Heart left ventricle (tissue), 16 donors: ENCODE results near the gene ITPR2. TPM values are rescaled to one million over a fixed set of nuclear protein-coding genes. Genes with fewer than 3 reads are reported as not detected.

ENCODE experiments used
- ATAC-seq, 4 donors: fragments of 200-7000 bp; cut with Tn5 transposase; one replicate each; pipeline ENCODE4 v1.9.1; 2020 to 2022; ENCODE audit warnings: moderate library complexity in 4 of 4, mild to moderate bottlenecking in 3 of 4, moderate number of reproducible peaks in 1 of 4
- DNase-seq, 5 donors: peaks; one replicate each; pipeline ENCODE4 v3.0.0-alpha.2; 2020
- H3K27ac ChIP-seq, 12 donors: fragments of 200-600 bp; sonication (generic) in 4 of 12; one replicate each; pipeline versions ENCODE4 v1.5.0 to v1.8.0; 2016 to 2022; ENCODE audit warnings: mild to moderate bottlenecking in 2 of 12
- H3K27me3 ChIP-seq, 9 donors: fragments of 200-600 bp; sonication (generic) in 2 of 9; one replicate each; pipeline versions ENCODE4 v1.5.1 to v1.8.0; 2016 to 2022; ENCODE audit warnings: mild to moderate bottlenecking in 3 of 9
- H3K36me3 ChIP-seq, 9 donors: fragments of 200-600 bp; sonication (generic) in 2 of 9; one replicate each; pipeline versions ENCODE4 v1.5.0 to v1.8.0; 2018 to 2022; ENCODE audit warnings: mild to moderate bottlenecking in 2 of 9
- H3K4me1 ChIP-seq, 12 donors: fragments of 200-600 bp; sonication (generic) in 4 of 12; one replicate each; pipeline versions ENCODE4 v1.5.0 to v1.8.0; 2016 to 2022; ENCODE audit warnings: mild to moderate bottlenecking in 3 of 12
- H3K4me3 ChIP-seq, 12 donors: fragments of 200-600 bp; sonication (generic) in 4 of 12; one replicate each; pipeline versions ENCODE4 v1.5.0 to v1.8.0; 2017 to 2022; ENCODE audit warnings: mild to moderate bottlenecking in 9 of 12, moderate library complexity in 4 of 12
- H3K9me3 ChIP-seq, 12 donors: fragments of 200-600 bp; sonication (generic) in 4 of 12; one replicate each; pipeline versions ENCODE4 v1.5.0 to v1.8.0; 2016 to 2022; ENCODE audit warnings: mild to moderate bottlenecking in 1 of 12
- CTCF ChIP-seq, 12 donors: fragments of 200-600 bp; sonication (generic) in 4 of 12; IDR thresholded peaks; one replicate each; pipeline versions ENCODE4 v1.5.0 to v1.8.0; 2018 to 2022; ENCODE audit warnings: antibody characterized with exemption in 12 of 12, mild to moderate bottlenecking in 5 of 12
- POLR2A ChIP-seq, 2 donors: fragments of 450-650 bp; IDR thresholded peaks; one replicate each; pipeline ENCODE4 v1.6.1; 2017; ENCODE audit warnings: antibody characterized with exemption in 2 of 2, mild to moderate bottlenecking in 2 of 2, moderate library complexity in 2 of 2
- WGBS, 4 donors: extraction: QIAGEN DNeasy Blood & Tissue Kit in 2 of 4; methylation state at CpG; one replicate each; pipeline versions ENCODE4 v1.1.5 to v1.1.7; 2013 to 2018; 5-methylcytosine and 5-hydroxymethylcytosine counted together
- intact Hi-C, 10 donors: fragments of 100-400 bp; cut with DNase I; formaldehyde crosslinking; loops; one replicate each; pipeline versions ENCODE4 v1.11.1 to v1.14.2; 2022
- polyA plus RNA-seq, 2 donors: library from polyadenylated mRNA; stranded (reverse); fragments of 200-250 nt; gene quantifications; one replicate each; pipeline ENCODE4 v1.2.3, GENCODE V29; 2013
- total RNA-seq, 9 donors: library from RNA; depleted of rRNA in 2 of 9; stranded (reverse); fragments of >200 nt in 2 of 9; fragmentation: NEBNext Ultra II Directional in 3 of 9; extraction: Animal tissue kit (Norgen Biotek cat#: 25700) in 3 of 9; gene quantifications; one replicate each; pipeline versions ENCODE4 v1.1.0 to v1.2.4, GENCODE V29; 2016 to 2023
- donor health status: ischemic (EF 13 %, LVEDD 7.1; RV severe dilation, severe dysfunction).
- donor health status: healthy with polysubstance abuse.
- donor health status: DM: no; HTN: yes; CAD: no.
- donor health status: DM: no; HTN: no; CAD: no.
- donor health status: ischemic (EF 25% LVEDD 6.9; RV normal size, moderate dysfunction).
- donor health status: ischemic (EF 25% LVEDD 5.7; RV mildly dilated, moderate dysfunction).
- donor health status: healthy.
- donor health status: DM: yes; HTN: yes; CAD: no.
- donor health status: ischemic (EF 35%, LVEDD 5.7; RV mildly dilated, moderate dysfunction).
- donor health status: nonischemic (EF 11% LVEDD 7.7; RV severe dilation, severe dysfunction).
- donor health status: DM: yes; HTN: yes; CAD: no.
- donor health status: PGD.
- donor health status: ischemic (EF 29% LVEDD 5.4; RV normal size, mild dysfunction).
- donor health status: nonischemic (EF 23%, LVEDD 6.1; RV moderate dilation, normal function).

Gene ITPR2
- total and polyA plus RNA-seq, 11 donors, result 3.4 to 45.6 (median 11.8) TPM

- no peaks in the 10 kb centered on the region for H3K27me3 ChIP-seq
- ATAC-seq, result peak in 2 of 4 donors; percentile 14 to 26
- intact Hi-C loops, result no loop called here
- peak overlapping the region in 1 of 12 donors; percentile 46 for H3K27ac ChIP-seq
- TF ChIP-seq CTCF (IDR thresholded peaks at IDR 0.05) (no peak), POLR2A (IDR thresholded peaks at IDR 0.05) (no peak)
- H3K36me3 ChIP-seq, result no peaks in the 10 kb centered on the region
- no peak overlapping the region for H3K4me3 ChIP-seq
- H3K4me1 ChIP-seq, result peaks cover 0 to 36% (median 17%) of the 10 kb centered on the region in 12 donors
- WGBS, 4 donors, result 82 to 89% (median 87%) methylated on average over 6 of the region's 6 CpGs
- H3K9me3 ChIP-seq, result peaks cover 0 to 15% (median 0%) of the 10 kb centered on the region in 12 donors
- DNase-seq, result no peak
These were observed 91.3 kb downstream of the ITPR2 start for GRCh38 chr12:26741584-26742227.

GRCh38 chr12:26740991-26741390 lies 92.0 kb downstream of the ITPR2 start:
- Histone ChIP-seq H3K9me3 (peaks cover 0 to 15% (median 0%) of the 10 kb centered on the region in 12 donors), H3K27ac (peak overlapping the region in 1 of 12 donors; percentile 46), H3K27me3 (no peaks in the 10 kb centered on the region), H3K4me3 (no peak overlapping the region), H3K4me1 (peaks cover 0 to 31% (median 17%) of the 10 kb centered on the region in 12 donors), H3K36me3 (no peaks in the 10 kb centered on the region)
- WGBS, 4 donors, result 47 to 53% (median 49%) methylated on average over 4 of the region's 4 CpGs
- peak in 3 of 4 donors; percentile 26 to 66 (median 56) for ATAC-seq
- no peak for DNase-seq
- intact Hi-C loops, result no loop called here
- TF ChIP-seq CTCF (IDR thresholded peaks at IDR 0.05), result no peak
- TF ChIP-seq POLR2A (IDR thresholded peaks at IDR 0.05), result no peak

DNA sequence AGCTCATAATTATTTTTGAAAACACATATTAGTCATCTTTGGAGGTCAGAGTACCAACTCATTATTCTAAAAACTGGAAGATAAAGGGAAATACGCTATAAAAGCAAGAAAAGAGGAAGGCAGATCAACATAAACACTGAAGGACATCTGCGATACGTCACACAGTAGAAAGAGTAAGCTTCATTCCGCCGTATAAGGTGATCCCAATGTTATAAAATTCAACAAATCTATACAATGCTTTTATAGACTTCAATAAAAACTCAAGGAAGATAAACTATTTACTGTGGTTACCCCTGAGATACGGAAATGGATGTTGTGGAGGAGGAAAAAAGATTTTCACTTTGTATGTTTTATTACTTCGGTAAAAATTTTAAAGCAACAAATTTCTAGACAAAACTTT lies 92.6 kb downstream of the ITPR2 start:
- Histone ChIP-seq H3K36me3 (no peaks in the 10 kb centered on the region), H3K9me3 (peaks cover 0 to 15% (median 0%) of the 10 kb centered on the region in 12 donors), H3K4me1 (peaks cover 0 to 29% (median 17%) of the 10 kb centered on the region in 12 donors), H3K4me3 (no peak overlapping the region), H3K27ac (peak overlapping the region in 1 of 12 donors; percentile 46), H3K27me3 (no peaks in the 10 kb centered on the region)
- TF ChIP-seq CTCF (IDR thresholded peaks at IDR 0.05) (no peak), POLR2A (IDR thresholded peaks at IDR 0.05) (no peak)
- no peak for ATAC-seq
- 95 to 96% (median 96%) methylated on average over 7 of the region's 7 CpGs for WGBS, 4 donors
- intact Hi-C loops, result no loop called here
- DNase-seq, result no peak

GRCh38 chr12:26737487-26738030 lies 95.4 kb downstream of the ITPR2 start:
- peaks cover 0 to 15% (median 0%) of the 10 kb centered on the region in 12 donors for H3K9me3 ChIP-seq
- H3K4me1 ChIP-seq, result peaks cover 0 to 47% (median 15%) of the 10 kb centered on the region in 12 donors
- no peaks in the 10 kb centered on the region for H3K36me3 ChIP-seq
- DNase-seq, result no peak
- TF ChIP-seq CTCF (IDR thresholded peaks at IDR 0.05) (no peak), POLR2A (IDR thresholded peaks at IDR 0.05) (no peak)
- 96 to 98% (median 98%) methylated on average over 10 of the region's 10 CpGs for WGBS, 4 donors
- no peak overlapping the region for H3K4me3 ChIP-seq
- H3K27me3 ChIP-seq, result no peaks in the 10 kb centered on the region
- H3K27ac ChIP-seq, result no peak overlapping the region
- intact Hi-C loops, result loop anchor here in 1 of 10 donors (10.0 kb wide), 1 partner anchor 87 kb away; no protein-coding TSS in a partner anchor
- ATAC-seq, result no peak
